ENCODE measurements around the gene HECTD3. TPM values are rescaled to one million over a fixed set of nuclear protein-coding genes. Genes with fewer than 3 reads are reported as not detected.

Gene HECTD3
- total and polyA plus RNA-seq, 2 donors (not counting 1 experiment from before 2014, with no cell fraction given), result 20.3 to 33.7 TPM

DNA sequence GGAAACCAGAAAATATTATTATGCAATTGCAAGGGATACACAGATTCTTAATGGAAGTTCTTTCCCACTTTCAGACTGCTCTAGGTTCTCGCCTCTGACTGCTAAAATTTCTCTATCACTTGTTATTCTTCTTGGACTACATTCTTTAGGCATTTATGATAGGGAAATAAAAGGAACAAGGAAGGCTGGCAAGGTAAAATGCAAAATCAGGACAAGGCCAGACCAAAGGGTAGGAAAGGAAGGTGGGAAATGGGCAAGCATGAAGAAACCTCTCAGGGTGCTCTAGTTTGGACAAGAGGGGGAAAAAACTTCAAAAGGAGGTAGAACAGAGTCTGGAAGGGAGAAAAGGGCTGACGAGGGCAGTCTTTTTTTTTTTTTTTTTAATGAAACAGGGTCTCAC lies 27.1 kb upstream of the HECTD3 start:
- no peaks in the 10 kb centered on the region for H3K79me2 ChIP-seq (ENCODE audit: control insufficient read depth, insufficient read depth, low read length)
- H3K36me3 ChIP-seq (ENCODE audit: control insufficient read depth, insufficient read depth, low read length), result no peaks in the 10 kb centered on the region
- H3K27ac ChIP-seq (ENCODE audit: insufficient read depth, low read length), result no peak overlapping the region
- no peaks in the 10 kb centered on the region for H3K9me3 ChIP-seq (ENCODE audit: control insufficient read depth, insufficient read depth, low read depth, low read length)
- DNase-seq (ENCODE audit: low read depth in 2 of 2), result no peak
- H3K4me3 ChIP-seq (replicated peaks in 1 of 4; ENCODE audit: control extremely low read depth in 1 of 4, insufficient read depth in 1 of 4, low read depth in 3 of 4, low read length in 4 of 4), result no peak overlapping the region
- no peak overlapping the region for H3K4me2 ChIP-seq (ENCODE audit: extremely low read depth, insufficient read depth, low read length)
- H3K4me1 ChIP-seq (ENCODE audit: control insufficient read depth, extremely low read depth, insufficient read depth, low read length), result no peaks in the 10 kb centered on the region
- H3K9ac ChIP-seq (ENCODE audit: insufficient read depth, low read length), result no peak overlapping the region
- no peak overlapping the region for H2AFZ ChIP-seq (ENCODE audit: low read length)
- H3K27me3 ChIP-seq (ENCODE audit: control insufficient read depth, insufficient read depth, low read length), result no peaks in the 10 kb centered on the region
- TF ChIP-seq EZH2 (IDR thresholded peaks at IDR 0.05; ENCODE audit: low read length, missing control alignments), result no peak
- TF ChIP-seq, protein P1, sequence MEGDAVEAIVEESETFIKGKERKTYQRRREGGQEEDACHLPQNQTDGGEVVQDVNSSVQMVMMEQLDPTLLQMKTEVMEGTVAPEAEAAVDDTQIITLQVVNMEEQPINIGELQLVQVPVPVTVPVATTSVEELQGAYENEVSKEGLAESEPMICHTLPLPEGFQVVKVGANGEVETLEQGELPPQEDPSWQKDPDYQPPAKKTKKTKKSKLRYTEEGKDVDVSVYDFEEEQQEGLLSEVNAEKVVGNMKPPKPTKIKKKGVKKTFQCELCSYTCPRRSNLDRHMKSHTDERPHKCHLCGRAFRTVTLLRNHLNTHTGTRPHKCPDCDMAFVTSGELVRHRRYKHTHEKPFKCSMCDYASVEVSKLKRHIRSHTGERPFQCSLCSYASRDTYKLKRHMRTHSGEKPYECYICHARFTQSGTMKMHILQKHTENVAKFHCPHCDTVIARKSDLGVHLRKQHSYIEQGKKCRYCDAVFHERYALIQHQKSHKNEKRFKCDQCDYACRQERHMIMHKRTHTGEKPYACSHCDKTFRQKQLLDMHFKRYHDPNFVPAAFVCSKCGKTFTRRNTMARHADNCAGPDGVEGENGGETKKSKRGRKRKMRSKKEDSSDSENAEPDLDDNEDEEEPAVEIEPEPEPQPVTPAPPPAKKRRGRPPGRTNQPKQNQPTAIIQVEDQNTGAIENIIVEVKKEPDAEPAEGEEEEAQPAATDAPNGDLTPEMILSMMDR (conservative IDR thresholded peaks at IDR 0.05 in 1 of 2, IDR thresholded peaks at IDR 0.05 in 1 of 2; ENCODE audit: low read depth in 1 of 2, low read length in 2 of 2), result no peak
- no peaks in the 10 kb centered on the region for H4K20me1 ChIP-seq (ENCODE audit: control insufficient read depth, extremely low read depth, insufficient read depth, low read length)

DNA sequence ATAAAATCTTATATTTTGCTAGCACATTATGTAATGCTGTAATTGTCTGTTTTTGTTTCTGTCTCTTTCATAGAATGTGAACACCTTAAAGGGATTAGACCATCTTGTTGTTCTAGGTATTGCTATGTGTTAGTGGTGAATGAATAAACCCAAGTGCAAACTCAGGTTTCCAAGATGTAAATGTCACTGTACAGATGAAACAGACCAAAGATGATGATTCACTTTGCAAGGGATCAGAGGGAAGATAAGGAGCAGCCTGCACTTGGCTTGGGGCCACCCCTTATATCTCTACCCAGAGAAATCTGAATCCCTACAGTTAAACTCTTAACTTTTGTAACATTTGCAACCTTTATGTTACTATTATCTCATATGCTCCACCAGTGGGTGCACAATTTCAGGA lies 26.3 kb upstream of the HECTD3 start:
- TF ChIP-seq, protein P1 (conservative IDR thresholded peaks at IDR 0.05 in 1 of 2, IDR thresholded peaks at IDR 0.05 in 1 of 2; ENCODE audit: low read depth in 1 of 2, low read length in 2 of 2), result no peak
- TF ChIP-seq EZH2 (IDR thresholded peaks at IDR 0.05; ENCODE audit: low read length, missing control alignments), result no peak

DNA sequence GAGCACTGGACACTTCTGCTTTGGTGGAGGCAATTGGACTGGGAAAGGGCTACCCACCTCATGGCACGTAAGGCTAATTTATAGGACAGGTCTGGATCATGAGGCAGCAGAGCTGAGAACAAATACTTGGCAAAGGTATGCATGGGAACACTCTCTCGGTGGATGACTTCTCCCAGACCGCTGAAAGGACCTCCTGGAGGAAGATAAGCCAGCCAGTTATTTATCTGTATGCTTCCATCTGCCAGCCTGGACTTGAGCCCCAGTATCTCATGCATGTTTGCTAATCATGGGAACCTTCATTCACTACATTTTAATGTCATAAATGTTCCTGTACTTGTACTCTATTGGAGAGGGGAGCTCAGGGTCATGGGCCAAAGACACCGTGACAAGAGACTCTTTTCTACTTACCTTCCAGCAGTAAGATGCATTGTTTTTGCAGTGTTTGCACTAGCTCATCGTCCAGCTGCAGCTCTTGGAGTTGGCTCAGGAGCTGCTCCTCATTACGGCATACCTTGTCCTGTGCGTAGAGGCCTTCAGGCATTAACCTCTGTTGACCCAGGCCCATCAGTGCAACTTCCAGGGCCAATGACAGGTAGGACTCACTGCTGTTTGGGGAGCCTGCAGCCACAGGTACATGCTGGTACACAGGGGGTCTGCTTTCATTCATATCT lies 24.6 kb upstream of the HECTD3 start:
- DNase-seq (ENCODE audit: low read depth in 2 of 2), result no peak
- Histone ChIP-seq H3K9ac (ENCODE audit: insufficient read depth, low read length) (no peak overlapping the region), H2AFZ (ENCODE audit: low read length) (no peak overlapping the region), H3K9me3 (ENCODE audit: control insufficient read depth, insufficient read depth, low read depth, low read length) (no peaks in the 10 kb centered on the region), H3K79me2 (ENCODE audit: control insufficient read depth, insufficient read depth, low read length) (no peaks in the 10 kb centered on the region), H4K20me1 (ENCODE audit: control insufficient read depth, extremely low read depth, insufficient read depth, low read length) (no peaks in the 10 kb centered on the region), H3K36me3 (ENCODE audit: control insufficient read depth, insufficient read depth, low read length) (no peaks in the 10 kb centered on the region), H3K4me1 (ENCODE audit: control insufficient read depth, extremely low read depth, insufficient read depth, low read length) (no peaks in the 10 kb centered on the region), H3K27ac (ENCODE audit: insufficient read depth, low read length) (no peak overlapping the region), H3K4me3 (replicated peaks in 1 of 4; ENCODE audit: control extremely low read depth in 1 of 4, insufficient read depth in 1 of 4, low read depth in 3 of 4, low read length in 4 of 4) (no peak overlapping the region), H3K4me2 (ENCODE audit: extremely low read depth, insufficient read depth, low read length) (no peak overlapping the region), H3K27me3 (ENCODE audit: control insufficient read depth, insufficient read depth, low read length) (no peaks in the 10 kb centered on the region)
- TF ChIP-seq, protein P1 (conservative IDR thresholded peaks at IDR 0.05 in 1 of 2, IDR thresholded peaks at IDR 0.05 in 1 of 2; ENCODE audit: low read depth in 1 of 2, low read length in 2 of 2), result no peak
- no peak for TF ChIP-seq EZH2 (IDR thresholded peaks at IDR 0.05; ENCODE audit: low read length, missing control alignments)

More for the DNA sequence above, 26.3 kb upstream of the HECTD3 start:
- Histone ChIP-seq H3K9ac (ENCODE audit: insufficient read depth, low read length) (no peak overlapping the region), H3K36me3 (ENCODE audit: control insufficient read depth, insufficient read depth, low read length) (no peaks in the 10 kb centered on the region), H4K20me1 (ENCODE audit: control insufficient read depth, extremely low read depth, insufficient read depth, low read length) (no peaks in the 10 kb centered on the region), H3K9me3 (ENCODE audit: control insufficient read depth, insufficient read depth, low read depth, low read length) (no peaks in the 10 kb centered on the region), H3K27me3 (ENCODE audit: control insufficient read depth, insufficient read depth, low read length) (no peaks in the 10 kb centered on the region), H3K4me2 (ENCODE audit: extremely low read depth, insufficient read depth, low read length) (no peak overlapping the region), H3K27ac (ENCODE audit: insufficient read depth, low read length) (no peak overlapping the region), H3K4me3 (replicated peaks in 1 of 4; ENCODE audit: control extremely low read depth in 1 of 4, insufficient read depth in 1 of 4, low read depth in 3 of 4, low read length in 4 of 4) (no peak overlapping the region), H3K4me1 (ENCODE audit: control insufficient read depth, extremely low read depth, insufficient read depth, low read length) (no peaks in the 10 kb centered on the region), H2AFZ (ENCODE audit: low read length) (no peak overlapping the region), H3K79me2 (ENCODE audit: control insufficient read depth, insufficient read depth, low read length) (no peaks in the 10 kb centered on the region)
- peak in 1 of 2 donors; percentile 41 for DNase-seq (ENCODE audit: low read depth in 2 of 2)

Data from fibroblast of lung (primary cell).